Ishikawa (cell line): ENCODE results near the gene KAT14.

Experiments
- CEBPB ChIP-seq: IDR thresholded peaks from 2 replicates; pipeline ENCODE4 v1.6.1; 2012
- CREB1 ChIP-seq: IDR thresholded peaks from 2 replicates; pipeline ENCODE4 v1.6.1; 2012; ENCODE audit warnings: low read depth
- EP300 ChIP-seq: IDR thresholded peaks from 2 replicates; pipeline ENCODE4 v1.6.1; 2012; ENCODE audit warnings: borderline replicate concordance
- FOXM1 ChIP-seq: IDR thresholded peaks from 2 replicates; pipeline ENCODE4 v1.6.1; 2012; ENCODE audit warnings: low read depth, borderline replicate concordance
- RAD21 ChIP-seq: IDR thresholded peaks from 2 replicates; pipeline ENCODE4 v1.6.1; 2012; ENCODE audit warnings: low read depth
- TAF1 ChIP-seq: IDR thresholded peaks from 2 replicates; pipeline ENCODE4 v1.6.1; 2012; ENCODE audit warnings: low read depth, mild to moderate bottlenecking
- TCF12 ChIP-seq: IDR thresholded peaks from 2 replicates; pipeline ENCODE4 v1.6.1; 2012; ENCODE audit warnings: low read depth
- TEAD4 ChIP-seq: IDR thresholded peaks from 2 replicates; pipeline ENCODE4 v1.6.1; 2012
- YY1 ChIP-seq: IDR thresholded peaks from 2 replicates; pipeline ENCODE4 v1.6.1; 2012; ENCODE audit warnings: low read depth
- ZBTB7A ChIP-seq: IDR thresholded peaks from 2 replicates; pipeline ENCODE4 v1.6.1; 2012; ENCODE audit warnings: low read depth
- TF ChIP-seq, protein P1 (sequence below): IDR thresholded peaks from 2 replicates; pipeline ENCODE4 v1.6.1; 2012
- TF ChIP-seq, protein P2 (sequence below): IDR thresholded peaks from 2 replicates; pipeline ENCODE4 v1.6.1; 2012; ENCODE audit warnings: low read depth, mild to moderate bottlenecking
- TF ChIP-seq, protein P3 (sequence below): IDR thresholded peaks from 2 replicates; pipeline ENCODE4 v1.6.1; 2012

DNA sequence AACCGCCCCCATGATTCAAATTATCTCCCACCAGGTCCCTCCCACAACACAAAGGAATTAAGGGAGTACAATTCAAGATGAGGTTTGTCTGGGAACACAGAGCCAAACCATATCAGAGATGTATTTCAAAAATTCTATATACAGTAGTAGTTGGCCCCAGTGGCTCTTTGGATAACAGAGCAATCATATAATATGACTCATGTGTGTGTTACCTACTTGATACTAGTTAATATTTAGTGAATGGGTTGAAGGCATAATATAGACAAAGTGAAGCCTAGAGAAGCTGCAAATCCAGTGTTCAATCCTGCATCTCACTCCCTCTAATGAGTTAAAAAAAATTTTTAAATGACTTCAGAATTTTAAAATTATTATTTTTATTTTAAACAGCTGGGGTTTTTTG, 43.2 kb downstream of the KAT14 start:
- no peak for TF ChIP-seq CEBPB
- TF ChIP-seq TEAD4: no peak
- no peak for TF ChIP-seq TAF1
- no peak for TF ChIP-seq YY1
- TF ChIP-seq FOXM1: no peak
- TF ChIP-seq ZBTB7A: no peak
- TF ChIP-seq TCF12: no peak
- TF ChIP-seq, protein P1, sequence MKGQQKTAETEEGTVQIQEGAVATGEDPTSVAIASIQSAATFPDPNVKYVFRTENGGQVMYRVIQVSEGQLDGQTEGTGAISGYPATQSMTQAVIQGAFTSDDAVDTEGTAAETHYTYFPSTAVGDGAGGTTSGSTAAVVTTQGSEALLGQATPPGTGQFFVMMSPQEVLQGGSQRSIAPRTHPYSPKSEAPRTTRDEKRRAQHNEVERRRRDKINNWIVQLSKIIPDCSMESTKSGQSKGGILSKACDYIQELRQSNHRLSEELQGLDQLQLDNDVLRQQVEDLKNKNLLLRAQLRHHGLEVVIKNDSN: no peak
- TF ChIP-seq, protein P2, sequence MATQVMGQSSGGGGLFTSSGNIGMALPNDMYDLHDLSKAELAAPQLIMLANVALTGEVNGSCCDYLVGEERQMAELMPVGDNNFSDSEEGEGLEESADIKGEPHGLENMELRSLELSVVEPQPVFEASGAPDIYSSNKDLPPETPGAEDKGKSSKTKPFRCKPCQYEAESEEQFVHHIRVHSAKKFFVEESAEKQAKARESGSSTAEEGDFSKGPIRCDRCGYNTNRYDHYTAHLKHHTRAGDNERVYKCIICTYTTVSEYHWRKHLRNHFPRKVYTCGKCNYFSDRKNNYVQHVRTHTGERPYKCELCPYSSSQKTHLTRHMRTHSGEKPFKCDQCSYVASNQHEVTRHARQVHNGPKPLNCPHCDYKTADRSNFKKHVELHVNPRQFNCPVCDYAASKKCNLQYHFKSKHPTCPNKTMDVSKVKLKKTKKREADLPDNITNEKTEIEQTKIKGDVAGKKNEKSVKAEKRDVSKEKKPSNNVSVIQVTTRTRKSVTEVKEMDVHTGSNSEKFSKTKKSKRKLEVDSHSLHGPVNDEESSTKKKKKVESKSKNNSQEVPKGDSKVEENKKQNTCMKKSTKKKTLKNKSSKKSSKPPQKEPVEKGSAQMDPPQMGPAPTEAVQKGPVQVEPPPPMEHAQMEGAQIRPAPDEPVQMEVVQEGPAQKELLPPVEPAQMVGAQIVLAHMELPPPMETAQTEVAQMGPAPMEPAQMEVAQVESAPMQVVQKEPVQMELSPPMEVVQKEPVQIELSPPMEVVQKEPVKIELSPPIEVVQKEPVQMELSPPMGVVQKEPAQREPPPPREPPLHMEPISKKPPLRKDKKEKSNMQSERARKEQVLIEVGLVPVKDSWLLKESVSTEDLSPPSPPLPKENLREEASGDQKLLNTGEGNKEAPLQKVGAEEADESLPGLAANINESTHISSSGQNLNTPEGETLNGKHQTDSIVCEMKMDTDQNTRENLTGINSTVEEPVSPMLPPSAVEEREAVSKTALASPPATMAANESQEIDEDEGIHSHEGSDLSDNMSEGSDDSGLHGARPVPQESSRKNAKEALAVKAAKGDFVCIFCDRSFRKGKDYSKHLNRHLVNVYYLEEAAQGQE: no peak
- TF ChIP-seq EP300: no peak
- TF ChIP-seq RAD21: no peak
- TF ChIP-seq, protein P3, sequence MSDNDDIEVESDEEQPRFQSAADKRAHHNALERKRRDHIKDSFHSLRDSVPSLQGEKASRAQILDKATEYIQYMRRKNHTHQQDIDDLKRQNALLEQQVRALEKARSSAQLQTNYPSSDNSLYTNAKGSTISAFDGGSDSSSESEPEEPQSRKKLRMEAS: no peak
- no peak for TF ChIP-seq CREB1
